ENCODE measurements around the gene TMEM41A.

Gene TMEM41A

GRCh38 chr3:185511711-185512110 is 12.9 kb upstream of the TMEM41A start:
- no peak for DNase-seq (ENCODE audit: low spot score)
- H3K36me3 ChIP-seq (ENCODE audit: low read depth), result no peaks in the 10 kb centered on the region
- no peaks in the 10 kb centered on the region for H3K9me3 ChIP-seq (ENCODE audit: severe bottlenecking)
- TF ChIP-seq, protein P1, sequence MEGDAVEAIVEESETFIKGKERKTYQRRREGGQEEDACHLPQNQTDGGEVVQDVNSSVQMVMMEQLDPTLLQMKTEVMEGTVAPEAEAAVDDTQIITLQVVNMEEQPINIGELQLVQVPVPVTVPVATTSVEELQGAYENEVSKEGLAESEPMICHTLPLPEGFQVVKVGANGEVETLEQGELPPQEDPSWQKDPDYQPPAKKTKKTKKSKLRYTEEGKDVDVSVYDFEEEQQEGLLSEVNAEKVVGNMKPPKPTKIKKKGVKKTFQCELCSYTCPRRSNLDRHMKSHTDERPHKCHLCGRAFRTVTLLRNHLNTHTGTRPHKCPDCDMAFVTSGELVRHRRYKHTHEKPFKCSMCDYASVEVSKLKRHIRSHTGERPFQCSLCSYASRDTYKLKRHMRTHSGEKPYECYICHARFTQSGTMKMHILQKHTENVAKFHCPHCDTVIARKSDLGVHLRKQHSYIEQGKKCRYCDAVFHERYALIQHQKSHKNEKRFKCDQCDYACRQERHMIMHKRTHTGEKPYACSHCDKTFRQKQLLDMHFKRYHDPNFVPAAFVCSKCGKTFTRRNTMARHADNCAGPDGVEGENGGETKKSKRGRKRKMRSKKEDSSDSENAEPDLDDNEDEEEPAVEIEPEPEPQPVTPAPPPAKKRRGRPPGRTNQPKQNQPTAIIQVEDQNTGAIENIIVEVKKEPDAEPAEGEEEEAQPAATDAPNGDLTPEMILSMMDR (IDR thresholded peaks at IDR 0.05; ENCODE audit: poor library complexity, severe bottlenecking), result no peak
- no peak overlapping the region for H3K27ac ChIP-seq (ENCODE audit: poor library complexity, severe bottlenecking)
- ATAC-seq (ENCODE audit: low read depth), result no peak
- H3K4me1 ChIP-seq (ENCODE audit: insufficient read depth, poor library complexity, severe bottlenecking), result no peaks in the 10 kb centered on the region
- H3K27me3 ChIP-seq (ENCODE audit: insufficient read depth, poor library complexity, severe bottlenecking), result no peaks in the 10 kb centered on the region
- H3K4me3 ChIP-seq (ENCODE audit: severe bottlenecking), result no peak overlapping the region

GRCh38 chr3:185508335-185508991 is 9.6 kb upstream of the TMEM41A start:
- Histone ChIP-seq H3K36me3 (ENCODE audit: low read depth) (no peaks in the 10 kb centered on the region), H3K4me3 (ENCODE audit: severe bottlenecking) (no peak overlapping the region), H3K27ac (ENCODE audit: poor library complexity, severe bottlenecking) (no peak overlapping the region), H3K9me3 (ENCODE audit: severe bottlenecking) (no peaks in the 10 kb centered on the region), H3K27me3 (ENCODE audit: insufficient read depth, poor library complexity, severe bottlenecking) (no peaks in the 10 kb centered on the region), H3K4me1 (ENCODE audit: insufficient read depth, poor library complexity, severe bottlenecking) (no peaks in the 10 kb centered on the region)
- ATAC-seq (ENCODE audit: low read depth), result no peak
- DNase-seq (ENCODE audit: low spot score), result no peak
- TF ChIP-seq, protein P1 (IDR thresholded peaks at IDR 0.05; ENCODE audit: poor library complexity, severe bottlenecking), result no peak

GRCh38 chr3:185507883-185508282 is 9.0 kb upstream of the TMEM41A start:
- H3K9me3 ChIP-seq (ENCODE audit: severe bottlenecking), result no peaks in the 10 kb centered on the region
- H3K4me3 ChIP-seq (ENCODE audit: severe bottlenecking), result no peak overlapping the region
- no peak for DNase-seq (ENCODE audit: low spot score)
- no peaks in the 10 kb centered on the region for H3K36me3 ChIP-seq (ENCODE audit: low read depth)
- H3K4me1 ChIP-seq (ENCODE audit: insufficient read depth, poor library complexity, severe bottlenecking), result no peaks in the 10 kb centered on the region
- TF ChIP-seq, protein P1 (IDR thresholded peaks at IDR 0.05; ENCODE audit: poor library complexity, severe bottlenecking), result no peak
- H3K27ac ChIP-seq (ENCODE audit: poor library complexity, severe bottlenecking), result no peak overlapping the region
- no peak for ATAC-seq (ENCODE audit: low read depth)
- no peaks in the 10 kb centered on the region for H3K27me3 ChIP-seq (ENCODE audit: insufficient read depth, poor library complexity, severe bottlenecking)

DNA sequence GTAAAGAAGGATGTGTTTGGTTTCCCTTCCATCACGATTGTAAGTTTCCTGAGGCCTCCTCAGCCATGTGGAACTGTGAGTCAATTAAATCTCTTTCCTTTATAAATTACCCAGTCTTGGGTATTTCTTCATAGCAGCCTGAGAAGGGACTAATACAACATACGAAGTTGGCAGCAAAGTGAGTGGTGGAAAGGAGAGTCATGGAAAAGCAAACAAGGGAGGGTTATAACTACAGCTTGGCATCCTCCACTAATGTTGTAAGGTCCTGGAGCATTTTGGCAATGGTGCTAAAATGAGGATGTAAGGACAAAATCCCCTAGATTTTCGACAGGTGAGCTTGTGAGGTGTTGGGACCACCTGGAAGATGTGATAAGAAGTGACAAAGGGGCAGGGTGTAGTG is 5.8 kb upstream of the TMEM41A start:
- H3K36me3 ChIP-seq (ENCODE audit: low read depth), result no peaks in the 10 kb centered on the region
- no peak overlapping the region for H3K4me3 ChIP-seq (ENCODE audit: severe bottlenecking)
- ATAC-seq (ENCODE audit: low read depth), result no peak
- no peak overlapping the region for H3K27ac ChIP-seq (ENCODE audit: poor library complexity, severe bottlenecking)
- H3K4me1 ChIP-seq (ENCODE audit: insufficient read depth, poor library complexity, severe bottlenecking), result no peaks in the 10 kb centered on the region
- H3K27me3 ChIP-seq (ENCODE audit: insufficient read depth, poor library complexity, severe bottlenecking), result no peaks in the 10 kb centered on the region
- H3K9me3 ChIP-seq (ENCODE audit: severe bottlenecking), result no peaks in the 10 kb centered on the region
- no peak for DNase-seq (ENCODE audit: low spot score)
- TF ChIP-seq, protein P1 (IDR thresholded peaks at IDR 0.05; ENCODE audit: poor library complexity, severe bottlenecking), result no peak

DNA sequence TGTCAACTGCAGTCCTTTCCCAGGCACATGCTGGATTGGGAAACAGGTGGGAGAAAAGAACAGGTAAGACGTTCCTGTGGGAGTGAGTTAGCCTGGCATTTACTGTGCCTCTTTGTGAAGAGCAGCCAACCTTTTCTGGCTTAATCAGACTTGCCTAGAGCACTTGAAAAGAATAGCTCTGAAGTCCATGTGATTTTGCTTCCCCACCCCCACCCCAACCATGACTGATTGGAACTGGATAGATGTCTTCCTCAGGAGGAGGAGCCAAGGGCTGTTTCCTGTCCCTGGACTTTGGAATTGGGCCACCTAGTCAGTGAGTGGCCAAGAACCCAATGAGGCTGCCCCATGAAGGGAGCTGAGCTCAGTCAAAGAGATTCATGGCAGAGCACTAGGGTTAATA is 4.7 kb upstream of the TMEM41A start:
- ATAC-seq (ENCODE audit: low read depth) (no peak), DNase-seq (ENCODE audit: low spot score) (no peak)
- H3K9me3 ChIP-seq (ENCODE audit: severe bottlenecking), result no peaks in the 10 kb centered on the region
- no peaks in the 10 kb centered on the region for H3K4me1 ChIP-seq (ENCODE audit: insufficient read depth, poor library complexity, severe bottlenecking)
- H3K4me3 ChIP-seq (ENCODE audit: severe bottlenecking), result no peak overlapping the region
- no peak overlapping the region for H3K27ac ChIP-seq (ENCODE audit: poor library complexity, severe bottlenecking)
- H3K27me3 ChIP-seq (ENCODE audit: insufficient read depth, poor library complexity, severe bottlenecking), result no peaks in the 10 kb centered on the region
- H3K36me3 ChIP-seq (ENCODE audit: low read depth), result no peaks in the 10 kb centered on the region
- TF ChIP-seq, protein P1 (IDR thresholded peaks at IDR 0.05; ENCODE audit: poor library complexity, severe bottlenecking), result no peak
